ENCODE data around the gene DBT.

DBT gene

DNA sequence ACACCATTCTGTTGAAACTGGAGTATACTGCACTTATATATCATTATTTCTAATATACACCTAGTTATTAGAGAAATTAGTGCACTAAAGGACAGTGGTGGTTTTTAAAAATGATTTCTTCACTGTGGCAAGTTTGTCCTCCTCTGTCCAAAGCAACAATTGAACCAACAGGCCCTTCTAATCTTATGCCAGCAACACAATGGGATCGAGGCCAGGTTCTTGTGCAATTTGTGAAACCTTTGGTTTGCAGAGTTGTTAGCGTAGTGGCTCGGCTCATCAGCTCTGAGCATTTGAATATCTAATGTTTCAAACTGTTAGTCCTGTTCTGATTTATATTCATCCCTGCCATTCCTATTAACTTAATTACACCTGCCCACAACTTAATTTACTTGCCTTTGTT is 61.7 kb downstream of the DBT start:
- DNase-seq = no peak

DNA sequence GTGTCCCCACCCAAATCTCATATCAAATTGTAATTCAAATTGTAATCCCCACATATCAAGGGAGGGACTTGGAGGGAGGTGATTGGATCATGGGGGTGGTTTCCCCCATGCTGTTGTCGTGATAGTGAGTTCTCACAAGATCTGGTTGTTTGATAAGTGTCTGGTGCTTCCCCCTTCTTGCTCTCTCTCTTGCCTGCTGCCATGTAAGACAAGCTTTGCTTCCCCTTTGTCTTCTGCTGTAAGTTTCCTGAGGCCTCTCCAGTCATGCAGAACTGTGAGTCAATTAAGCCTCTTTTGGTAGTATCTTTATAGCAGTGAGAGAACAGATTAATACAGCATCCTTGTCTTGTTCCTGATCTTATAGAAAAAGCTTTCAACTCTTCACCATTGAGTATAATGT is 65.1 kb downstream of the DBT start:
- DNase-seq = no peak

DNA sequence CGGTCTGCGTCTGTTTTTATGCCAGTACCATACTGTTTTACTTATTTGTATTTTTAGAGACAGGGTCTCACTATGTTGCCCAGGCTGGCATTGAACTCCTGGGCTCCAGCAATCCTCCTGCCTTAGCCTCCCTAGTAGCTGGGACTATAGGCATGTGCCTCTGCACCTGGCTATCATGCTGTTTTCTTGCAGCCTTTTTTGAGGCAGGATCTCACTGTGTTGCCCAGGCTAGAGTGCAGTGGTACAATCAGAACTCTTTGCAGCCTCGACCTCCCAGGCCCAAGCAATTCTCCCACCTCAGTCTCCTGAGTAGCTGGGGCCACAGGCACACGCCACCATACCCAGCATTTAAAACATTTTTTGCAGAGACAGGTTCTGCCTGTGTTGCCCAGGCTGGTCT is 66.3 kb downstream of the DBT start:
- DNase-seq = no peak

DNA sequence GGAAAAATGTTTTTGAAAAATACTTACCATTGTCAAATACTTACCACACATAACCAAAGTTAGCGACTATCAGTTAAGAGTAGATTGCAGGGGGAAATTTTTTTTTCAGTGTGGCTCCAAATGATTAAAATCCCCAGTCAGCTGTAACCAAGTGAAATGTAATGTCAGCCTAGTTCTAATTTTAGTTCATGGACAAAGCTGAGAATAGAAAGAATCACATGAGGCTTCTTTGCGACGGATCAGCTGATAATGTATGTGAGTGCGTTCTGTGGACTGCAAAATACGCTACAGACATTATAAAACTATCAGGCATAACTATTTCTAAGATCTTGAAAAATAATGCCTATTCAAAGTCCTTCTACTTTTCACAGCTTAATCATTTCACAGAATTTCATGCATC is 71.5 kb downstream of the DBT start, which contains the start of gene LRRC39:
TSS of gene LRRC39 (minus strand) at position 166 of the 400 bp plus-strand sequence. CDS start 9,740 bp downstream, outside the sequence.
- DNase-seq = no peak

DNA sequence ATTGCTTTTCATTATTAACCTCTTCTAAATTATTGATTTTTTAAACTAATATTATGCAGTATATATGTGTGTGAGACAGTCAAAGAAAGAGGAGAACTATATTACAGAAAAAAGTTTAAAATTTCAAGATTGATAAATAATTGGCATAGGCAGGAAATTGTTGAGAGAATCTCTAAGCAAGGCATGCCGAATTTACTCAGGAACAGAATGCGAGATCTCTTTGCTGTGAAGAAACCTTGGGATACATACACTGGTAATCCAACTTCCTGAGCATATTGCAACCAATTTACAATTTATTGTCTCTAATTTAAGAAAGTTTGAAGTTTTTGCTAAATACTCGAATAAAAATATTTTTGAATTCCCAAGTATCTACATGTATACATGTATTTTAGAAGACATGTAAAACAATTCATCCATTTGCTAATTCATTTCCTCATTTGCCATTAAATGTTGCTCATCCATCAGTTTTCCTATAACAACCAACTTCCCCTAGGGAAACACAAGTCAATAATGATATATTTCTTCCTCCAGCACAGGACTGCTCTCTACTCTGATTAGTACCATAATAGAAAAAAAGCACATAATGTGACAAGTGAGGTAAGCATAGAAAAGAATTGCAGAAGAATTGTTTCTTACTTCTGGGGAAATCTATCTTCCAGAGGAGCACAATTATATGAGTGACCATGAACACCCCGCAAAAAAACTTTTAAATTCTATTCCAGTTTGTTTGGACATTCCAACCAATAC is 72.2 kb downstream of the DBT start:
- no peak for DNase-seq

DNA sequence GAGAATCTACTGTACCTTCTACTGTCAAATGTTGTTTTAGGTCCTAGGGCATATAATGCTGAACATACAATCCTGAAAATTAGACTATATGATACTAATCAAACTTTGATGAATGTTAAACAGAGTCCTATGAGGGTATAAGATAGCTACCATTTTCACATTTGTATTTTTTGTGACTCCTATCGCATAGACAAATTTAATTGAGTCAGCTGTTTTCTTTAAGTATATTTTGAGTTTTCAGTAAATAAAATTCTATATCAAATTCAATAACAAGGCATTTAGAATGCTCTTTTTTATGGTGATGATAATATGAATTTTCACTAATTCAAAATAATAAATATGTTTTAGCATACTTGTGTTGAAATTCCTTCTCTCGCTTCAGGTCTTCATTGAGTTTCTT is 81.6 kb downstream of the DBT start:
- no peak for DNase-seq

DNA sequence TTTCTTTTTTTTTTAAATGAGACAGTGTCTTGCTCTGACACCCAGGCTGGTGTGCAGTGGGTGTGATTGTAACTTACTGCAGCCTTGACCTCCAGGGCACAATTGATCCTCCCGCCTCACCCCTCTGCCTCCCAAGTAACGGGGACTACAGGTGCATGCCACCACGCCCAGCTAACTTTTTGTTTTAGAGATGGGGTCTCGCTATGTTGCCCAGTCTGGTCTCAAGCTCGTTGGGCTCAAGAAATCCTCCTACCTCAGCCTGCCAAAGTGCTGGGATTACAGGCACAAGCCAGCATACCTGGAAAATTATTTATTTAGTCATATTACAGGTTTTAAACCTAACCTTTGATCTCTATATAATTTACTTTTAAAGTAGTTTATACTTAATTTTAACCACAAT is 84.9 kb downstream of the DBT start:
- DNase-seq = no peak

DNA sequence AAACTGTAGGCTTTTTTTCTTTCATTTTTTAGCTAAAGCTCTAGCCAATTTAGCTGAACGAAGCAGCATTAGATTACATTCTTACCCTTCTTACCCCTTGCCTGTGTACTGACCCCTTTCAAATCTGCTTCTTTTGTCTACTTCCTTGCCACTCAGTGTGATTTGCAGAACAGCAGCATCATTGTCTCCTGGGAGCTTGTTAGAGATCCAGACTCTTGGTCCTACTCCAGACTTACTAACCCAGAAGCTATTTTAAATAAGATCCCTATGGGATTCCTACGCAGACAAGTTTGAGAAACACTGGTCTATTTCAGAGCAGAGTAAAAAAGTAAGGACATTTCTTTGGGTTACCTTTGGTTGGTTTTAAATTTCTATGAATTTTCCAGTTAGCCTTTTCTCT is 85.4 kb downstream of the DBT start:
- no peak for DNase-seq

DNA sequence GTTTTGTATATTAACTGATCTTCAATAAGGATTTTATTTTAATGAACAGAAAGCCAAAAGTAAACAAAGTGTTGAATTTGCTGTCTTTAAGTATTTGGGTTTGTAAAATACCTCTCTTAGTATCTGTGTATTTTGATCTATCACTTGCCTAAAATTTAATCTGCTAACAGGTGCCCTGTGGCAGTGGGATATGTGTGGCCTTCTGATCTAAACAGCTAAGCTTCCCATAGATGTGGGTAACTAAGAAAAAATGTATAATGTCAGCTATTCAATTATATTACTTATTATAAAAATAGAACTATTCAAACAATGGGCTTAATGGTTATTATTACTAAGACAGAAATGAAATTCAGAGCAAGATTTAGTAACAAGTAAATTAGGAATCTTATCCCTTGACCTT is 86.8 kb downstream of the DBT start:
- no peak for DNase-seq

DNA sequence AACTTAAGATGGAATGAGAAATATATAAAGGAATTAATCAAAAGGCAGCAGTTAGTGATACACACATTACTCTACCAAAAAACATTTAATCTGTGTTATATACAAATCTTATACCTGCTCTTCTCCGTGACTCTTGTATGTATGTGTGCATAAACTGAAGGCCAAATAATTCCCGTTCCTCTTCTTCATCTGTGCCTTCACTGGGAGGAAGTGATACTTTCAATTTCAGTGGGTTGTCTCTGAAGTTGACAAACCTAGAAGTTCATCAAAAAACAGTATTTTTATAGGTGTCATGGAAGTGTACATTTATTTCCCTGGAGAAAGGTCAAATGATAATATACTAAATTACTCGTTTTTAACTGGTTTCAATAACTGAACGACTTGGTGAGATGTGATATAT is 97.4 kb downstream of the DBT start:
- no peak for DNase-seq

DNA sequence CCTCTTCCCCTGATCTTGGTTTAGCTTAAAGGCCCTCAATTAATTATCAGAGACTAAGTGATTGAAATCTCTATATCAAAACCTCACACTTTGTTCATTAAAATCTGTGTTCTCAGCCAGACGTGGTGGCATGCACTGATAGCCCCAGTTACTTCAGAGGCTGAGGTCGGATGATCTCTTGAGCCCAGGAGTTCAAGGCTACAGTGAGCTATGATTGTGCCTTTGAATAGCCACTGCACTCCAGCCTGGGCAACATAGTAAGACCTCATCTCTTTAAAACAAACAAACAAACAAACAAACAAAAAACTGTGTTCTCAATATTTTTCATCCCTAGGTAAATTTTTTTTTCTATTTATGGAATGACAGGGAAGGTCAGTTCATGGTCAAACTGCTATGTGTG is 98.0 kb downstream of the DBT start:
- no peak for DNase-seq

DNA sequence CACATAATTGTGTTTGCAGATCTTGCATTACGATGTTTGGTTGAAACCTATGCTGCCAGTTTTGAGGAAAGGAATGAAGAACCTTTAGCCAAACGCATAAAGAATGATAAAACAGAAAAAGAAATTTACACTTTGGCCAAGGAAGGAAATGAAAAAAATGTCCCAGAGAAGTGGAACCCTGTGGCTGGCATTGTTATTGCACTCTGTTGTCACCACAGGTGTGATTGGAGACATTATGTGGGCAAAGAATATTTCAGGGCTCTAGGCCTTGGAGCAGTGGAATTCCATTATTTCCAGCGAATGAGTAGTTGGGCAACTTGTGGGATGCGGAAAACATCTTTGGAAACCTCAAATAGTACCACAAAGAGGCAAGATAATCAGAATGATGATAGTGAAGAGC is 101.8 kb downstream of the DBT start:
- DNase-seq = no peak

DNA sequence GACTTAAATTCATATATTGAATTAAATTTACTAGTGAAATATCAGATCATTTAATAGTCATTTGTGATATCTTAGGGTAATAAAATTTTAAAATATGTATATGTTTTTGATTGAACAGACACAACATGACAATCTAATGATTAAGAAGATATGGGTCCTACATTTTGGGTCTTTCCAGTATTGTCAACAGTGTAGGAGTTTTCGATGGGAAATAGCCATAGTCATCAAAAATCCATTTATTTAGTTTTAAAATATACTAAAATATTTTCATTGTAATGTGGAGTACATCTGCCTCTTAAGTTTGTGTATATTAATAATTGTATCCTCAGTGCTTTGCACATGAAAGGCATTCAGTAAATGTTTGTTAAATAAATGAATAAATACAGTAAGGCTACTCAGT is 102.7 kb downstream of the DBT start:
- DNase-seq = no peak

DNA sequence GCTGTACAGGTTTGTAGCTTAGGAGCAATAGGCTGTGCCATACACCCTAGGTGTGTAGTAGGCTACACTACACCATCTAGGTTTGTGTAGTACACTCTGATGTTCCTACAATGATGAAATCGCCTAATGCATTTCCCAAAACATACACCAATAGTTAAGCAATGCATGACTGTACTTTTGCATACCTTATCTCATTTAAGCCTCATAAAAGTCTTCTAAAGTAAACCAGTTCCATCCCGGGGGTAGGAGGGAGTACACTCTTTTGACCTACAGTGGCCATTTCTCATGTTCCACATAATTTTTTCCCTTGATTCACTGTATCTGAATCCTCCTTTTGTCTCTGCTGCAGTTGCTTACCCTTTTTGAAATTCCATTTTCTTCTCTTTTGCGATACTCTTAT is 104.5 kb downstream of the DBT start:
- no peak for DNase-seq

DNA sequence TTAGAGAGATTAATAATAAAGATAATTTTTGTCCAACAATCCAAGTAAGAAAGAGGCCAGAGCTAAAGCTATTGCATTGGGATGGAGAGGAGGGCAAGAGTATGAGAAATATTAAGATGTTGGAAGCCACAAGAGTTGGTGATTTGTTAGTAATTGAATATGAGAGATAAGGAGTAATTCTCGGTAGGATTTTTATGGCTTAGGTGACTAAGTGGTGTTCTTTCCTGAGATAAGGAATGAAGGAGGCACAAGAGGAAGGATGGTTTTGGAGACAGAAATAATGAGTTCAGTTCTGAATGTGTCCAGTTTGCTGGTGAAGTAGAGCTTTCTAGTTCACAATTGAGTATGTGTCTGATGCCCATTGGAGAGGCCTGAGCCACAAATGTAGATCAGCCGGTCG is 107.3 kb downstream of the DBT start:
- no peak for DNase-seq

DNA sequence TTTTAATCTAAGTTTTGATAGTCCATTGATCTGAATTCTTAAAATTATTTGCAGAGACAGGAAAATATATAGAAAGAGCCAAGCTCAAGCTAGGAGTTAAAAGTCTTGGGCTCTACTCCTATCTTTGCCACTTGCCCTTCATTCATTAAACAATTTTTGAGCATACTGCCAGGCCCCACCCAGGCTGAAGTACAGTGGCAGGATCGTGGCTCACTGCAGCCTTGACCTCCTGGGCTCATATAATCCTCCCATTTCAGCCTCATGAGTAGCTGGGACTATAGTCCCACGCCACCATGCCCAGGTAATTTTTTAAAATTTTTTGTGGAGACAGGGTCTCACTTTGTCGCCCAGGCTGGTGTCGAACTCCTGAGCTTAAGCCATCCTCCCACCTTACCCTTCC is 108.4 kb downstream of the DBT start:
- no peak for DNase-seq

DNA sequence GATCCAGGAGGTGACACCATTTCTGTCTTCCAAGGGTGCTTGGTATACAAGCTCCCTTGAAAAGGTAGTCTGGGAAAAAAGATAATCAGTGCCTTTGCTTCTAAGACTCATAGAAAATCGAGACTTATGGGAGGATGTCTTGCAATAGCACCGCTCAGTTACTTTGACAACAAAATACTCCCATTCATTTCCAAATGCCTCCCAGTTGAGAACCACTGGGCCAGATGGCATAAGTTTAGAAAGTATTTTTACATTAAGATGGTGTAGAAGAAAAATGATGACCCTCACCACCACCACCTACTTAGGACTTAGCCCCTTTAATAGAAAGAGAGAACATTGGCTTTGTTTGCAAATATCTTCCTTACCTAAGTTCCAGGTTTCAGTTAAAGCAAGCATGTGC is 112.0 kb downstream of the DBT start:
- DNase-seq = no peak

All from activated naive CD4-positive, alpha-beta T cell treated with anti-CD3 and anti-CD28 coated beads, Interleukin-2, amount 50 U/mL, for 16 hours (primary cell).